ACC112 (cell line): ENCODE data around the gene NLRX1.
"Not testable (repeated sequence)": the region's sequence is repeated elsewhere in the genome, so short reads cannot be mapped to it uniquely, and the experiment has no call there.

Source experiments
- H2AFZ ChIP-seq: fragments of 200-600 bp; sonication (generic); one replicate; pipeline ENCODE4 v1.6.0; 2017; ENCODE audit warnings: antibody characterized with exemption, low read length; ENCODE audit not compliant: unreplicated experiment
- H3K27ac ChIP-seq: fragments of 200-600 bp; sonication (generic); 2 replicates; pipeline ENCODE4 v1.5.1; 2014; ENCODE audit warnings: low read depth, mild to moderate bottlenecking, antibody characterized with exemption, low read length, moderate library complexity
- H3K27me3 ChIP-seq: fragments of 200-600 bp; sonication (generic); 2 replicates; pipeline ENCODE4 v1.6.1; 2014; ENCODE audit warnings: mild to moderate bottlenecking, antibody characterized with exemption, low read length, moderate library complexity, mixed read lengths; ENCODE audit not compliant: insufficient read depth
- H3K36me3 ChIP-seq: fragments of 200-600 bp; sonication (generic); 2 replicates; pipeline ENCODE4 v1.6.1; 2016; ENCODE audit warnings: mild to moderate bottlenecking, antibody characterized with exemption, low read length, moderate library complexity, mixed read lengths; ENCODE audit not compliant: insufficient read depth
- H3K4me1 ChIP-seq: fragments of 200-600 bp; sonication (generic); one replicate; pipeline ENCODE4 v1.6.1; 2016; ENCODE audit warnings: low read length, mixed read lengths; ENCODE audit not compliant: insufficient read depth, unreplicated experiment, control insufficient read depth
- H3K4me3 ChIP-seq: fragments of 200-600 bp; sonication (generic); 2 replicates; pipeline ENCODE4 v1.5.1; 2014; ENCODE audit warnings: mild to moderate bottlenecking, low read depth, low read length
- H3K79me2 ChIP-seq: fragments of 200-600 bp; sonication (generic); one replicate; pipeline ENCODE4 v1.6.0; 2016; ENCODE audit warnings: low read length; ENCODE audit not compliant: control insufficient read depth, unreplicated experiment, insufficient read depth

Gene NLRX1

DNA sequence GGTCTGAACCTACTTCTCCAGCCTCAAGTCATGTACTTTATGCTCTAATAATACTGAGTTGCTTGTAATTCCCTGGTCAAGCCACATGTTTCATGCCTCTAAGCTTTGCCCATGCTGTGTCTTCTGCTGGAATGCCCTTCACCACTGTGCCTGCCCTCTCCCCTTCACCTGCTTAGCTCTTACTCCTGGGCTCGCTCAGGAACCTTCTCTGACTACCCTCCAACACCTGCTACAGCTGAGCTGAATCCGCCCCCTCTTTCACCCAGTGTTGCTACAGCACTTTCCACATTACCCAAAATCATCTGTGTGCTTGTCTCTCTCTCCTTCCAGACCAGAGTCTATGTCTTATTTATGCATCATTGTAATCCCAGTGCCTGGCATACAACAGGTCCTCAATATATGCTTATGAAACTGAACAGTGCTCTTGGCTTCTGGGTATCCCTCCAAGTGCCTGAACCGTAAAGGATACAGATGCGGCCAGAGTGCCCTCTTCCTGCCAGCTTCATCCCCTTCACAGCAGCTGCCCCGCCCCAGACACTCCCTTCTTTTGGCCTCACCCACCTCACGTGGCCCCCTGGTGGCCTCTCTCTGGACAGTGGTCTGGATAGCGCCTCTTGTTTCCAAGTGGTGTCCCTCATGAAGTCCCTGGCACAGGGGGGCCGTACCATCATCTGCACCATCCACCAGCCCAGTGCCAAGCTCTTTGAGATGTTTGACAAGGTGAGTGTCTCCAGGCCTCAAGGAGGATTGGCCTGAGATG lies 12.6 kb upstream of the NLRX1 start:
- no peaks in the 10 kb centered on the region for H3K4me1 ChIP-seq

DNA sequence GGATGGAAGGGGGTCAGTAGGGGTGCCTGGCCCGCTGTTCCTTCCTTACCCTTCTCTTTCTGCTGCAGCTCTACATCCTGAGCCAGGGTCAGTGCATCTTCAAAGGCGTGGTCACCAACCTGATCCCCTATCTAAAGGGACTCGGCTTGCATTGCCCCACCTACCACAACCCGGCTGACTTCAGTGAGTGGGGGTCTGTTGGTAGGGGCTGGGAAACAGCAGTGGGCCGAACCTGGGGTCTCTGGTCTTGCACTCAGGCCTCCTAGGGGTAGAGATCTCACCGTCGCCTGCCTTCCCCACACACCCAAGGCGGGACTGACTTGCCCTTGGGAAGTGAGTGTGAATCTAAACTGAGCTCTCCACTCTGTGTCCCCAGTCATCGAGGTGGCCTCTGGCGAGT lies 12.0 kb upstream of the NLRX1 start:
- Histone ChIP-seq H3K36me3 (no peaks in the 10 kb centered on the region), H3K79me2 (no peaks in the 10 kb centered on the region), H3K27me3 (no peaks in the 10 kb centered on the region; the same call in none of the 2 replicates), H3K27ac (no peak overlapping the region), H3K4me1 (no peaks in the 10 kb centered on the region), H3K4me3 (no peak overlapping the region), H2AFZ (no peak overlapping the region)

More for the DNA sequence above, 12.6 kb upstream of the NLRX1 start:
- H3K4me3 ChIP-seq: no peak overlapping the region
- no peaks in the 10 kb centered on the region for H3K79me2 ChIP-seq
- H3K27me3 ChIP-seq: peaks cover under 1% of the 10 kb centered on the region
- no peak overlapping the region for H2AFZ ChIP-seq
- H3K36me3 ChIP-seq: no peaks in the 10 kb centered on the region
- H3K27ac ChIP-seq: no peak overlapping the region

DNA sequence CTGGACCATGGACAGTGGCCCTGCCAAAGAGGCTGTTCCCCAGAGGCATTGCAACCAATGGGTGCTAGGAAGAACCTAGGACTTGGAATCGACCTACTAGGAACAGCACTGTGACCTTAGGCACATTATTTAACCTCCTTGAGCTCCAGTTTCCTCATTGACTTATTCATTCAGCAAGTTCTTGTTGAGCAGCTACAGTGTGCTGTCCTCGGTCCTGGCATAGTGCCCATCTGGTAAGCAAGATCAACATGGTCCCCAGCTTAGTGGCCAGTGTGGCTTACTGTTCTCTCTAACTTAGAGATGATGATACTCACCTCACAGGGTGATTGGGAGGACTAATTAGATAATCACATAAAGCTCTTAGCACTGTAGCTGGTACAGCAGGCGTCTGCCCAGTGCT lies 11.5 kb upstream of the NLRX1 start:
- Histone ChIP-seq H3K4me1 (no peaks in the 10 kb centered on the region), H3K27me3 (no peaks in the 10 kb centered on the region; the same call in 1 of the 2 replicates), H2AFZ (no peak overlapping the region), H3K79me2 (no peaks in the 10 kb centered on the region), H3K4me3 (no peak overlapping the region), H3K36me3 (no peaks in the 10 kb centered on the region), H3K27ac (no peak overlapping the region)

DNA sequence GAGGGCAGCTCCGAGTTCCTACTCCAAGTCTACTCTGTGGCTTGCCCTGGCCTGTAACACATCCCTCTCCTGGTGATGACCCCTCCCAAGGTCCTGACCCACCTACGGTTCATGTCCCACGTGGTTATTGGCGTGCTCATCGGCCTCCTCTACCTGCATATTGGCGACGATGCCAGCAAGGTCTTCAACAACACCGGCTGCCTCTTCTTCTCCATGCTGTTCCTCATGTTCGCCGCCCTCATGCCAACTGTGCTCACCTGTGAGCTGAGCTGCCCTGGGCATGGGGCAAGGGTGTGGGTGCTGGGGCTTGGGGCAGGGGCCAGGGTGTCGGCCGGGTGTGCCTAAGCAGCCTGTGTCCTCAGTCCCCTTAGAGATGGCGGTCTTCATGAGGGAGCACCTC lies 10.1 kb upstream of the NLRX1 start:
- Histone ChIP-seq H3K36me3 (no peaks in the 10 kb centered on the region), H2AFZ (no peak overlapping the region), H3K79me2 (no peaks in the 10 kb centered on the region), H3K27me3 (no peaks in the 10 kb centered on the region; the same call in 1 of the 2 replicates), H3K27ac (no peak overlapping the region), H3K4me1 (no peaks in the 10 kb centered on the region), H3K4me3 (no peak overlapping the region)

DNA sequence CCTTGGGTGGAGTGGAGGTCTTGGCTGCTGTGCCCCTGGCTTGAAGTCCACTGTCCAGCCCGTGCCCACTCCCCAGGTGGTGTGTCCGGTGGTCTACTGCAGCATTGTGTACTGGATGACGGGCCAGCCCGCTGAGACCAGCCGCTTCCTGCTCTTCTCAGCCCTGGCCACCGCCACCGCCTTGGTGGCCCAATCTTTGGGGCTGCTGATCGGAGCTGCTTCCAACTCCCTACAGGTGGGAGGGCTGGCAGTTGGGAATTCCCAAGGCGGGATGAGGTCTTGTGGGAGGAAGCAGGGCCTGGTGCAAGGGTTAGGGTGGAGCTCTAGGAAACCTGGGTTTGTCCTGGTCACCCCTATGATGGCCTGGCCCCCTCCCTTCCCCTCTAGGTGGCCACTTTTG lies 8.4 kb upstream of the NLRX1 start:
- Histone ChIP-seq H2AFZ (no peak overlapping the region), H3K27me3 (no peaks in the 10 kb centered on the region; the same call in 1 of the 2 replicates), H3K36me3 (no peaks in the 10 kb centered on the region)

DNA sequence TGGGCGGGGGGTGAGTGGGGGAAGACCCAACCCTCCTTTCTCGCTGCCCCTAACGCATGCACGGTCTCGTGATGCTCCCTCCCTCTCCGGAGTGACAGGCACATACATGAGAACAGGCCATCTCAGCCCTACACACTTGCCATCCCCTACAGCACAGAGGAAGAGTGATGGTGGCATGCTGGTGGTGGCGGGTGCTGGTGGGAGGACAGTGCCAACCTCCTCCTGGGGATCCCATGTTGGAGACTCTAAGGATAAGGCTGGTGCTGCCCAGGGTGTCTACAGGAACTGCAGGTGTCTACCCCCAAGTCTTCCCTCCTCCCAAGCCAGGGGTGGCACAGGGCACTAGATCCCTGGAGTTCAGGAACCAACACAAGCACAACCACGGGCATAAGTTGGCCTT lies 6.7 kb upstream of the NLRX1 start:
- no peaks in the 10 kb centered on the region for H3K36me3 ChIP-seq

More for the DNA sequence above, 8.4 kb upstream of the NLRX1 start:
- Histone ChIP-seq H3K79me2 (no peaks in the 10 kb centered on the region), H3K4me3 (no peak overlapping the region), H3K27ac (no peak overlapping the region), H3K4me1 (no peaks in the 10 kb centered on the region)

DNA sequence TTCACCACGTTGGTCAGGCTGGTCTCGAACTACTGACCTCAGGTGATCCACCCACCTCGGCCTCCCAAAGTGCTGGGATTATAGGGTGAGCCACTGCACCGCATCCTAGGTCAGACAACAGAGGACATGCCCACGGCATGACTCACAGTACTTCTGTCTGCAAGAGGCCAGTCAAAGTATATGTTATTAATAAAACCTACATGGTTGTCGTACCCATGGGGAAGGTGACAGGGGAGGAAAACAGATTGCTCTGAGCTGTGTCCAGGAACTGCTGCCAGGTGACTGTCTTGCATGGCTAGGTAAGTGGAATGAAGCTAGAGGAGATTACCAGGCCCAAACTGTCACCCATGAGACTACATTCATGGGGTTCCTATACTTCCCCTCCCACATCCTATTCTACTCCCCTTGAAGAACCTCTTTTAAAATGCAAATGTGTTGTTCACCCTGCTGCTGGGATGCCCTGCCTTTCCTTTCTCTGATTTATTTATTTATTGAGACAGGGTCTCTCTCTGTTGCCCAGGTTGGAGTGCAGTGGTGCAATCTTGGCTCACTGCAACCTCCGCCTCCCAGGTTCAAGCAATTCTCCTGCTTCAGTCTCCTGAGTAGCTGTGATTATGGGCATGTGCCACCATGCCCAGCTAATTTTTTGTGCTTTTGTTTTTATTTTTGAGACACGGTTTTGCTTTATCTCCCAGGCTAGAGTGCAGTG lies 2.0 kb upstream of the NLRX1 start:
- H2AFZ ChIP-seq: no peak overlapping the region
- no peaks in the 10 kb centered on the region for H3K79me2 ChIP-seq
- no peaks in the 10 kb centered on the region for H3K36me3 ChIP-seq
- H3K4me3 ChIP-seq: no peak overlapping the region
- H3K27me3 ChIP-seq: no peaks in the 10 kb centered on the region
- peaks cover 12% of the 10 kb centered on the region for H3K4me1 ChIP-seq
- H3K27ac ChIP-seq: no peak overlapping the region

More for the DNA sequence above, 6.7 kb upstream of the NLRX1 start:
- Histone ChIP-seq H3K4me1 (peaks cover 8% of the 10 kb centered on the region), H3K4me3 (no peak overlapping the region), H3K79me2 (no peaks in the 10 kb centered on the region), H2AFZ (no peak overlapping the region), H3K27me3 (no peaks in the 10 kb centered on the region; the same call in 1 of the 2 replicates), H3K27ac (no peak overlapping the region)

DNA sequence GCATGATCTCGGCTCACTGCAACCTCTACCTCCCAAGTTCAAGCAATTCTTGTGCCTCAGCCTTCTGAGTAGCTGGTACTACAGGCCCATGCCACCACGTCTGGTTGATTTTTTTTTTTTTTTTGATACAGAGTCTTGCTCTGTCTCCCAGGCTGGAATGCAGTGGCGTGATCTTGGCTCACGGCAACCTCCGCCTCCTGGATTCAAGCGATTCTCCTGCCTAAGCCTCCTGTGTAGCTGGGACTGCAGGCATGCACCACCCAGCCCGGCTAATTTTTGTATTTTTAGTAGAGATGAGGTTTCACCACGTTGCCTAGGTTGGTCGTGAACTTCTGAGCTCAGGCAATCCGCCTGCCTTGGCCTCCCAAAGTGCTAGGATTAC lies 1.5 kb upstream of the NLRX1 start:
- not testable (repeated sequence) for H3K27ac ChIP-seq

DNA sequence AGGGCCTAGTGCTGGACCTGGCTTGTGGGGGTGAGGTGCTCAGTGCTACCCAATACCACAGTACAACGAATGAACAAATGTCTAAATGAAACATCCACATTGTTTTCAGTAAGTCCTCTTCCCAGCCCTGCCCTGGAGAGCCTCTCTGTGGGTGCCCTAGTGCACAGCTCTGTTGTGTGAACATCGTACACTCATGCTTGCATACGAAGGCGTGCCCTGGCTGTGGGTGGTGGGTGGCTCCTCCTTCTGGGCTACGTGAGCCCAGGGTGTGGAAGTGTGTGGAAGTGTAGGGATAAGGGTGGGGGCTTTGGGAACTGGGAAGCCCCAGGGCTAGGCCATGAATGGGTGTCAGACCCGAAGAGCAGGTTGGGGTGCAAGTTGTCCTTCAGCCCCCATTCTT lies 592 bp upstream of the NLRX1 start:
- Histone ChIP-seq H3K4me1 (peaks cover 12% of the 10 kb centered on the region), H3K36me3 (no peaks in the 10 kb centered on the region), H2AFZ (no peak overlapping the region), H3K4me3 (peak overlapping the region; percentile 89; the same call in 1 of the 2 replicates), H3K27ac (no peak overlapping the region), H3K79me2 (no peaks in the 10 kb centered on the region), H3K27me3 (no peaks in the 10 kb centered on the region)

More for the DNA sequence above, 1.5 kb upstream of the NLRX1 start:
- H3K4me1 ChIP-seq: peaks cover 12% of the 10 kb centered on the region
- not testable (repeated sequence) for H3K36me3 ChIP-seq, H3K27me3 ChIP-seq, H3K4me3 ChIP-seq, H3K79me2 ChIP-seq, H2AFZ ChIP-seq

DNA sequence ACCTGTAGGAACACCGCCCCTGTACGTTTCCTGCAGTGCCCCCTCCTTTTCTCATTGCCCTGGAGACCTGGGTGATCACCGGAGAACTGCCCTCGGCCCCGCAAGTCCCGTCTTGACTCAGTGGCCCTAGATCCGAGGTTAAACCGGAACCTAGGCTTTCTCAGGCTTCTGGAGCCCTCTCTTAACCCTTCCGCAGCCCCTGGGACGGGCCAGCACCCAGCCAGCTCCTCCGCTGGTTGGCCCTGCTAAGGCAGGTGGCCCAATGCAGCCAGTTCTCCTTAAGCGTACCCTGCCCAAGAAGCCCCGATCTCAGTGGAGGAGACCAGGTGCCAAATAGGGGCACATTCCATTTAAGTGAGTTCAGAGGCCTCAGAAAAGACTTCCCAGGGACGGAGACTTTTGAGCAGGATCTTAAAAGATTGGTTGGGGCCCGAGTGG lies 776 bp downstream of the NLRX1 start:
- no peaks in the 10 kb centered on the region for H3K27me3 ChIP-seq
- H2AFZ ChIP-seq: peak overlapping the region; percentile 98
- peak overlapping the region; percentile 46; the same call in 1 of the 2 replicates for H3K27ac ChIP-seq
- peak overlapping the region; percentile 89 for H3K4me3 ChIP-seq
- no peaks in the 10 kb centered on the region for H3K79me2 ChIP-seq
- no peaks in the 10 kb centered on the region for H3K36me3 ChIP-seq
- peaks cover 12% of the 10 kb centered on the region for H3K4me1 ChIP-seq

DNA sequence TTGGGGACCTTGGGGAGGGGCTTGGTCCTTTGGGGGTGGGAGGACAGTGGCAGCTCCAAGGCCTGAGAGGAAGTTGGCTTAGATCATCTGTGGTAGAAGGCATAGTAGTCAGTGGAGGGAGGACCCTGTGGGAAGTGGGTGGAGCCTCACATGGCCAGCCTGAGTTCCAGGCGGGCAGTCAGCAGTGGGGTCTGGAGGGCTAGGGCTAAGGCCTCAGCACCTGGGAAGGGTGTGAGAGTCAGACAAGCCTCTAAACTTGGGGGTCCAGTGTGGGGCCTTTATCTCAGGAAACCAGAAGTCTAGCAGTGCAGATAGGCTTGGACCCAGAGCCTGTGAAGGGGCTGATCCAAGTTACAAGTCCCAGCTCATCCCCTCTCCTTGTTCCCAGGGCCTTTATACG lies 4.0 kb downstream of the NLRX1 start:
- Histone ChIP-seq H3K4me3 (no peak overlapping the region), H3K36me3 (no peaks in the 10 kb centered on the region), H2AFZ (no peak overlapping the region), H3K4me1 (peaks cover 11% of the 10 kb centered on the region), H3K27me3 (no peaks in the 10 kb centered on the region), H3K27ac (no peak overlapping the region), H3K79me2 (no peaks in the 10 kb centered on the region)
